ENCODE data around the gene NRCAM.

- no peak for TF ChIP-seq SP1 (CRISPR knock-in tag; conservative IDR thresholded peaks at IDR 0.05)
- TF ChIP-seq USF2 (CRISPR knock-in tag; IDR thresholded peaks at IDR 0.05) = no peak
- TF ChIP-seq, protein P1, sequence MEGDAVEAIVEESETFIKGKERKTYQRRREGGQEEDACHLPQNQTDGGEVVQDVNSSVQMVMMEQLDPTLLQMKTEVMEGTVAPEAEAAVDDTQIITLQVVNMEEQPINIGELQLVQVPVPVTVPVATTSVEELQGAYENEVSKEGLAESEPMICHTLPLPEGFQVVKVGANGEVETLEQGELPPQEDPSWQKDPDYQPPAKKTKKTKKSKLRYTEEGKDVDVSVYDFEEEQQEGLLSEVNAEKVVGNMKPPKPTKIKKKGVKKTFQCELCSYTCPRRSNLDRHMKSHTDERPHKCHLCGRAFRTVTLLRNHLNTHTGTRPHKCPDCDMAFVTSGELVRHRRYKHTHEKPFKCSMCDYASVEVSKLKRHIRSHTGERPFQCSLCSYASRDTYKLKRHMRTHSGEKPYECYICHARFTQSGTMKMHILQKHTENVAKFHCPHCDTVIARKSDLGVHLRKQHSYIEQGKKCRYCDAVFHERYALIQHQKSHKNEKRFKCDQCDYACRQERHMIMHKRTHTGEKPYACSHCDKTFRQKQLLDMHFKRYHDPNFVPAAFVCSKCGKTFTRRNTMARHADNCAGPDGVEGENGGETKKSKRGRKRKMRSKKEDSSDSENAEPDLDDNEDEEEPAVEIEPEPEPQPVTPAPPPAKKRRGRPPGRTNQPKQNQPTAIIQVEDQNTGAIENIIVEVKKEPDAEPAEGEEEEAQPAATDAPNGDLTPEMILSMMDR (IDR thresholded peaks at IDR 0.05) = no peak
- TF ChIP-seq, protein P2, sequence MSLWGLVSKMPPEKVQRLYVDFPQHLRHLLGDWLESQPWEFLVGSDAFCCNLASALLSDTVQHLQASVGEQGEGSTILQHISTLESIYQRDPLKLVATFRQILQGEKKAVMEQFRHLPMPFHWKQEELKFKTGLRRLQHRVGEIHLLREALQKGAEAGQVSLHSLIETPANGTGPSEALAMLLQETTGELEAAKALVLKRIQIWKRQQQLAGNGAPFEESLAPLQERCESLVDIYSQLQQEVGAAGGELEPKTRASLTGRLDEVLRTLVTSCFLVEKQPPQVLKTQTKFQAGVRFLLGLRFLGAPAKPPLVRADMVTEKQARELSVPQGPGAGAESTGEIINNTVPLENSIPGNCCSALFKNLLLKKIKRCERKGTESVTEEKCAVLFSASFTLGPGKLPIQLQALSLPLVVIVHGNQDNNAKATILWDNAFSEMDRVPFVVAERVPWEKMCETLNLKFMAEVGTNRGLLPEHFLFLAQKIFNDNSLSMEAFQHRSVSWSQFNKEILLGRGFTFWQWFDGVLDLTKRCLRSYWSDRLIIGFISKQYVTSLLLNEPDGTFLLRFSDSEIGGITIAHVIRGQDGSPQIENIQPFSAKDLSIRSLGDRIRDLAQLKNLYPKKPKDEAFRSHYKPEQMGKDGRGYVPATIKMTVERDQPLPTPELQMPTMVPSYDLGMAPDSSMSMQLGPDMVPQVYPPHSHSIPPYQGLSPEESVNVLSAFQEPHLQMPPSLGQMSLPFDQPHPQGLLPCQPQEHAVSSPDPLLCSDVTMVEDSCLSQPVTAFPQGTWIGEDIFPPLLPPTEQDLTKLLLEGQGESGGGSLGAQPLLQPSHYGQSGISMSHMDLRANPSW (CRISPR knock-in tag; conservative IDR thresholded peaks at IDR 0.05; ENCODE audit: low read depth) = no peak
- no peak for TF ChIP-seq ATF6 (CRISPR knock-in tag; IDR thresholded peaks at IDR 0.05)
Observed at GRCh38 chr7:108423089-108423989, 32.9 kb downstream of the NRCAM start.
